Fibroblast of peridontal ligament (primary cell): ENCODE measurements around the gene ITGA8.
"Not testable (repeated sequence)": the region's sequence is repeated elsewhere in the genome, so short reads cannot be mapped to it uniquely, and the experiment has no call there.

ENCODE experiments used
- DNase-seq: peaks from one replicate; pipeline ENCODE4 v3.0.0-alpha.2; 2010; ENCODE audit errors: extremely low read depth

The ITGA8 gene

DNA sequence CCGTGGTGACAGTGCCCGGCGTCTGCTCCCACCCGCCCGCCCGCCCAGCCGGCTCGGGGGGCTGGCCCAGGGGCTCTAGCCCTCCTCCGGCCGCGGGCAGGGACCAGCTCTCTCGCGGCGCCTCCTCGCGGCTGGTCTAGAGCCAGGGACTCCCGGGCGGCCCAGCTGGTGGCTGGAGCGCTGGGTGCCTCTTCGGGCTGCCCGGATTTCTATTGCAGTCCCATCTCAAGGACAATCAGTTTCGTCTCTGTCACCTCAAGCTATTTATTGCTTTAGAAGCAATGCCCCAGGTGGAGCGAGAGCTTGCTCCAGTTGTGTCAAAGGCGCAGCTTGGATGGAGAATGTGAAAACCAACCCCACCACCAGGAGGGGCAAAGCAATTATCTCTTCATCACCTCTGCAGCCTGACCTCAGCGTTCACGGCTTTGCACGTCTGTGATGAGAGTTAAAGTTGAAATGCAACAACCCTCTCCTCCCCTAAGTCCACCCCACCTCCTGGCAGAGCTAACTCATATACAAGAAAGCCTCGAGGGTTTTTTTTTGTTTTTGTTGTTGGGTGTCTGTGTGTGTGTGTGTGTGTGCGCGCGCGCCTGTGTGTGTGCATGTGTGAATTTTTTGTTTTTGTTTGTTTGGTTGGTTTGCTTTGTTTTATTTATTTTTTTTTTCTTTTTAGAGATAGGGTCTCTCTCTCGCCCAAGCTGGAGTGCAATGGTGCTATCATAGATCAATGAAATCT lies at the start of gene ITGA8:
ITGA8 (minus strand) TSS at position 24 of the 736 bp plus-strand sequence. CDS start 151 bp downstream, outside the sequence.
- DNase-seq: peak; percentile 56

DNA sequence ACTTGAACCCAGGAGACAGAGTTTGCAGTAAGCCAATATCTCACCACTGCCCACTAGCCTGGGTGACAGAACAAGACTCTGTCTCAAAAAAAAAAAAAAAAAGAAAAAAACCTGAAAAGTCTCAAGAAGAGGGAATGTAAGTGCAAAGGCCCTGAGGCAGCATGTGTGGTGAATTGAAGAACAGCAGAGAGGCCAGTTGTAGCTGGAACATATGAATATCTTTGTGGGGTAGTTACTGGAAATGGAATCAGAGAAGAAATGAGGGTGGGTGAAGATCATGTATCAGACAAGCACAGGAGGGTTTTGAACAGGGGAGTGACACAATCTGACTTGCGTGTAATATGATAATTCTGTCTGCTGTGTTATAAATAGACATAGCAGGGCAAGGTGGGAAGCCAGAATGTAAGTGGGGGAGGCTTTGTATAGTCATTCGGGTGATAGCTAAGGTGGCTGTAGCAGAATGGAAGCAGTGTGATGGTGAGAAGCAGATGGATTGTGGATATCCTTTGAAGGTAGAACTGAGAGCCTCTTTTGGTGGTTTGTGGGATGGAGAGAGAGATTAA lies 45.3 kb upstream of the ITGA8 start:
- DNase-seq: no peak

DNA sequence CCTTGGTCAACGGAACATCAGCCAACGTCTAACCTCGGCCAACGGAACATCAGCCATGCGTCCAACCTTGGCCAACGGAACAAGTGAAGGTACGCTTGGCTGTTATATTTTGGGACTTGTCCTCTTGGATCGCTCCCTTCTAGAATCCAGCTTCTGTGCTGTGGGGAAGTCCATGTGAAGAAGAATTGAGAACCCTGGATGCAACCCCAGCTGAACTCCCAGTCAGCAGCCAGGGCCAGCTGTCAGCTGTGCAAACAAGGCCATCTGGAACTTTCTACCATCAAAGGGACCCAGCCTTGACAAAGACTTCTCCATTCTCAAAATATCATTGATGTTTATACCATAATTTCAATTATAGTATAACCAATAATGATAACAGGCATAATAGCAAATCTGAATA lies 43.3 kb upstream of the ITGA8 start:
- DNase-seq: no peak

DNA sequence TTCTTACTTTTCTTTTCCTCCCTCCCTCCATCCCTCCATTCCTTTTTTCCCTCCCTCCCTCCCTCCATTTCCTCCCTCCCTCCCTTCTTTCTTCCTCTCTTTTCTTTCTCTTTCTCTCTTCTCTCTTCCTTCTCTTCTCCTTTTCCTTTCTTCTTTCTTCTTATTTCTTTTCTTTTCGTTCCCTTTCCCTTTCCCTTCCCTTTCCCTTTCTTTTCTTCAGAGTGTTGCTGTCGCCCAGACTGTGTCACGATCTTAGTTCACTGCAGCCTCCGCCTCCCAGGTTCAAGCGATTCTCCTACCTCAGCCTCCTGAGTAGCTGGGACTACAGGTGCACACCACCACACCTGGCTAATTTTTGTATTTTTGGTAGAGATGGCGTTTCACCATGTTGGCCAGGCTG lies 42.5 kb upstream of the ITGA8 start:
- not testable (repeated sequence) for DNase-seq

DNA sequence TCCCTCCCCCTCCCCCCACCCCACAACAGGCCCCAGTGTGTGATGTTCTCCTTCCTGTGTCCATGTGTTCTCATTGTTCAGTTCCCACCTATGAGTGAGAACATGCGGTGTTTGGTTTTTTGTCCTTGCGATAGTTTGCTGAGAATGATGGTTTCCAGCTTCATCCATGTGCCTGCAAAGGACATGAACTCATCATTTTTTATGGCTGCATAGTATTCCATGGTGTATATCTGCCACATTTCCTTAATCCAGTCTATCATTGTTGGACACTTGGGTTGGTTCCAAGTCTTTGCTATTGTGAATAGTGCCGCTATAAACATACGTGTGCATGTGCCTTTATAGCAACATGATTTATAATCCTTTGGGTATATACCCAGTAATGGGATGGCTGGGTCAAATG lies 41.5 kb upstream of the ITGA8 start:
- DNase-seq: not testable (repeated sequence)

DNA sequence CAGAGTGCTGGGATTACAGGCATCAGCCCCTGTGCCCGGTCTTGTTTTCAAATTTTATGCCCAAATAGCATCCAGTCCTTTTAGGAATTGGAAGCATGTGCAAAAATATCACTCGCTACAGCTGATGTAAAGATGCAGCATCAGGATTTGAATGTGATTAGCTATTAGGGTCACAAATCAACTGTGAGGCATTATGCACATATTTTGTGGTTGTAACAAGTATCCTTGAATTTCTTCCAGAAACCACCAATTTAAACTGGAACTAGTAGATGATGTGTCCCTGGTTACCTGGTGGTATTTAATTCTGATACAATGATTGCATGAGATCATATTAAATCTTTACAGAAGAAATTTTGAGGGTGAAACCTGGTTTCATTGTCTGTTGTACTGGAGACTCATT lies 41.0 kb upstream of the ITGA8 start:
- DNase-seq: no peak

DNA sequence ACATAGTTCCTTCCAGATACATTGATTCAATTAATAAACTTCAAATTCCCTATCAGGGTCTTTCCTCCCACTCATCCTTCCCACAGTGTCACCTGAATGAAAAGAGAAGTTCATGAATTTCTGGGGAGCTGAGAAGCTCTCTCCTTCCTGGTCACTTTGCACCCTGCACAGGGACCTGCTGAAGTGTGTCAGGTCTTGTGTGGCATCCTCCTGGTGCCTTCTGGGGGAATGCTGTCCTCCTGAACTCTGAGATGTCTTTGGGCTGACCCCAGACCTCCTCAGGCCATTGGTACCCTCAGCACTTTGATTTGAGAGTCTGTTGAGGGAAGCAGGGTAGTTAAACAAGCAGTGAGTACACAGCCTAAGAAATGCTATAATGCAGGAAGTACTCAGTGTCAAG lies 39.5 kb upstream of the ITGA8 start:
- no peak for DNase-seq

DNA sequence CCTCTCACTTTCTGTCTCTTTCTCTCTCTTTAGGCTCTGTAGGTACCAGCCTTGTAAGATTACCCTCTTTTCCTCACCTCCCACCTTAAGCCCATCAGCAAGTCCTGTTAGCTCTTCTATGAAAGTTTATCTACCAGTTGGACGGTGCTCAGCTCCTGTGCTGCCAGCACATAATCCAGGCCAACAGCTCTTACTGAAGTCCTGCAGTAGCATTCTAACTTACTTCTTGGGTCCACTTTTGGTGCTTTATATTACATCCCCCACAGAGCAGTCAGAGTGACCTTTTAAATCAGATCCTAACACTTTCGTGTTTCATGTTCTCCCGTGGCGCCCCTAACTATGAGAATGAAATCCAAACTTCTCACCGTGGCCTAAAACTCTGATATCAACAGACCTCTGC lies 38.9 kb upstream of the ITGA8 start:
- DNase-seq: no peak

DNA sequence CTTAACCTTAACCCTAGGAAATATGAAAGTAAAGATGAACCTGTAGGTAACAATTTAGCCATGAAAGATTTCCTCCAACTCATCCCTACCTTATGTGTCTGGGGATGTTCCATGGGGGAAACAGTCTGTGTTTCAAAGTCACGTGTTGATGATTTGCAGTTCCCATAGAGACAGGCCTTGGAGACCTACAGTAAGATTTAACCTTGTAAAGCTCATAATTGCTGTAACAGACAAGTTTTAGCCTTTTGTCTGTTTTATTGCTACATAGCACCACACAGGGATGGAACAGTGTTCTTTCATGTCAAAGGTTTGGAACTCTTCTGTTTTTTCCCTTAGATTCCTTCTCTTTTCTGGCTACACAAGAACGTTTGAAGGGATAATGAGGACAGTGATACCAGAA lies 35.2 kb upstream of the ITGA8 start:
- no peak for DNase-seq

DNA sequence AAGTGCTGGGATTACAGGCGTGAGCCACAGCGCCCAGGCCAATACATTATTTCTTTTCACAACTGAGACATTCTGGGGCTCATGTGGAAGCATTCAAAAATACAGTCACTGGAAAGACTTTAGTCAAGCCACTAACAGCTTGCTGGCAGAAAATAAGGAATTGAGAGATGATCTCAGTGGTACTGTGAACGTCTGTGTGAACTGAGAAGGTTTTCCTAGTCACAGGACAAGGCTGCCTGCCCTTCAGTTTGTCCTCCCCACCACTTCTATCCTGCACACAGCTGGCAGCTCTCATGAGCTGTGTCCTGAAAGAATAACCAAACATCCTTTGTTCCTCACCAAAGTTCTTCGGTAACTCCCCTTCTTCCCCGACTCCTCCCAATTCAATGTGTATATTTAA lies 31.3 kb upstream of the ITGA8 start:
- peak; percentile 14 for DNase-seq

DNA sequence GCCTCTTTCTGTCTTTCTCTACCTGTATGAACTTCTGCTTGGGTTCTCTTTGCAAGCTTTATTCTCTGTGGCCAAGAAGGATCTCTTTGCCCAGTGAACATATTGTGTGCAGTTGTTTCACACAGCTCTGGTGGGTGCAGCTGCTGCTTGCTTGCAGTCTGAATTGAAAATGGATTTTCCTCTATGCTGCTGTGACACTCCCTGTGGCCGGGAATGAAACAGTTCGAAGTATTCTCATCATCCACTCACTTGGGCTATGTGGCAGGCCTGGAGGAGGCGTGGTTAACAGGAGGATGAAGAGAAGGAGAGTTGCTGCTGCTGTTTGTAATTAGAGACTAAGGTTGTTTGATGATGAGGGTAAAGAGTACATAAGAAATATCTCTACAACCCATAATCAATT lies 28.4 kb upstream of the ITGA8 start:
- peak; percentile 26 for DNase-seq

DNA sequence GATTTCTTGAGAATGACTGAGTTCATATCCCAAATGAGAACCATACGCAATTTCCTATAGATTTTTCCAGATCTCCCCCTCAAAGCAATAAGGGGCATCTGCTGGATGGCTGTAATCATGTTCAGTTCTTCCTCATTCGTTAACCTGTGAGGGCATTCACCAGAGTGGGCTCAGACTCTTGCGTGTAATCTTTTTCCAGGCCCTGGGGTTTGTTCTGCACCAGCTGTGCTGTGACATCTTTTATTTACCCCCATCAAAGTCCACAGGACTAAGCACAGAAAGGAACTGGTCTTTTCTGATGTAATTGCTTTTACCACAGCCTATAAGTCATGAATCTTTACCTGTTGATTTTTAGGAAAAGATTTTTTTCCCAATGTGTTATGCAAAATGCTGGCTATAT lies 27.9 kb upstream of the ITGA8 start:
- no peak for DNase-seq

DNA sequence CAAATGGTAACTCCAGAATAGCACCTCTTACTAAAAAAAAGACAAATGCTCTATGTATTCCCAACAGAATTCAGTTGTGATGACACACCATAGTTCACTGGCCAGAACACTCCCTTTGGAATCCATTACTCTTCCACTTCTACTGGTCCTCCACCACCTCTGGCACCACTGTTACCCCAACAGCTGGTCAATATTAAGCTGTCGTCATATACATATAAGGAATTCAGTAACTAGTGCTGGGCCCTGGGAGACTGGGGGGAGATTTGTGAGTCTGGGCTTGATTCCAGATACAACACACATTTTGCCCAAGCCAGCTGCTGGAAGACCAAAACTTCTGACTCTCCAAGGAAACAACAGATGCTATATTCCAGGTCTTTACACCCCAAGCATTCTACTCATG lies 26.0 kb upstream of the ITGA8 start:
- peak; percentile 93 for DNase-seq

DNA sequence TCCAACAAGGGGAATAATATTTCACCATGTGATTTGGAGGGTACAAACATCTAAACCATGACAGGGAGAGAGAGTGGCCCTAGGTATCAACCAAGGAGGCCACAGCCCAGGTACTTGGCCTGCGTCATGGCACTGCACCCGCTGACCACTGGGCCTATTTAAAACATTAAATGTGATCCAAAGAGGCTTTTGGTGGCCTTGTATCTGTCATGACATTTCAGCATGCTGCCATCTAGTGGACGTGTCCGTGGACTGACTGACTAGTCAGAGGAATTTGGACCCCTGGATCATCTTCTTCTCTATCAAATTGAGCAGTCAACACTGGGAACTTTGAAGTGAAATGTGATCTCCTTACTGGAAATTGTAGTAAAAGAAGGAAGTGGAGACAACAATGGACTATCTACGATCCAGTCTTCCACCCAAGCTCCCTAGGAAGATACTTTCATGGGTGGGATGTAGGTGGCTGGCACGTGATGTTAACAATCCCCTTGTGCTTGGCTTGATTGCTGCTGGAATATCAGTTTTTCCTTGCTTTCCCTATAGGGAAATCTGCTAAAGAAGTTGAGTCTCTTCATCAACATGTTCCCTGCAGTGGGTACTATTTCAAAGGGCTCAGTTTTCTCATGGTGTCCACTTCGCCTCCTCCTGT lies 24.6 kb upstream of the ITGA8 start:
- peak; percentile 58 for DNase-seq

DNA sequence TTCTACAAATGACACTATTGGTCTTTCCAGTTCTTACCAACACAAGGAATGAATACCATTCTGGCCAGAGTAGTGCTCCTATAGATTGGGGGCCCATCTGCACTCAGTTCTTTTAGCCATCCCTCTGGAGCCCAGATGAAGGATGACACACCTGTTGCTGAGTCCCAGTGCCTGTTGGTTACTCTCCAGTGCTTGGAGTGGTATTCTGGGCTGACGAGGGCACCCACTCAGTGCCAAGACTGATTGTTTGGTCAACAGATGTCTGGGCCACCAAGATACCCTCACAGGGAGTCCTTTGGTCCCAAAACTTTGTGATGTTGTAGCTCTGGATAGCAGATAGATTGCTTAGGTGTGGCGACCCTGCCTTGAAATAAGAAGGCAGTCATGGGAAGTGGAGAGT lies 23.7 kb upstream of the ITGA8 start:
- no peak for DNase-seq

DNA sequence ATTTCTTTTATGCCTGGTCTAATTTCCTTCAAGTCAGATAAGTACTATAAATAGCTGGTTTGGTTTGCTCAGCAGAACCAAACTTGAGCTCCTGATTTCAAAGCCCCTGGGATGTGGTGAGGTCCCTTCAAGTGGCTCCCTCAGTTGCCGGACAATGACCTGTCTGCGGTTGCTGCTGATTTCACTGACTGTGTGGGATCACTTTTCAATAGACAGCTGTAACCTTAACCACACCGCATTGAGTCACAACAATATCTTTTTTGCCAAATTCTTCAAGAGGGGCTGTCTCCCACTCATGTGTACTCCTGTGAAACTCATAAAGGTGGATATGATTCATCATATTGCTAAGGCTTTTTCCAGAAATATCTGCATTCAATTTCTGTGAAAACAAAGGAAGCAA lies 23.1 kb upstream of the ITGA8 start:
- no peak for DNase-seq

DNA sequence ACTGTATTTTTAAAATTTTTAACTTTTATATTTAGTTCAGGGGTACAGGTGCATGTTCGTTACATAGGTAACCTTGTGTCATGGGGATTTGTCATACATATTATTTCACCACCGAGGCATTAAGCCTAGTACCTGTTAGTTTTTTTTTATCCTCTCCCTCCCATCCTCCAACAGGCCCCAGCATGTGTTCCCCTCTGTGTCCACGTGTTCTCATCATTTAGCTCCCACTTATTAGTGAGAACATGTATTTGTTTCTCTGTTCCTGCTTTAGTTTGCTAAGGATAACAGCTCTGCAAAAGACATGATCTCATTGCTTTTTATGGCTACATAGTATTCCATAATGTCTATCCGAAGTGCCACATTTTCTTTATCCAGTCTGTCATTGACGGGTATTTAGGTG lies 22.4 kb upstream of the ITGA8 start:
- DNase-seq: no peak

DNA sequence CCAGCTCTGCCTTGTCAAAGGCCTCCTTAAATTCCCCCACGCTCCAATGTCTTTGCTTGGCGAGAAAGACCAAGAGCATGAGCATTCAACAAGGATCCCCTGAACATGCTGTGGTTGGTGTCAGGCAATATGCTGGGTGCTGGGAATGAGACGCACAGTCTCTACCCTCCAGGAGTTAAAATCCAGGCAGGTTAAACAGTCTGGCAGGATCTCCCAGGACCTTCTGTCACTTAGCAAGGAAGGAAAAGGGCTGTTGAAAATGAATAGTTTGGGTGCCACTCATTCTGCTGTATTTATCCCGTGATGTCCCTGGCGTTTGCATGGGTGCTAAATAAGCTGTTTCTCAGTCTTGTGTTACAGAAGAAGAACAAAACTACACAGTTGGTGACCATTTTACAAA lies 21.9 kb upstream of the ITGA8 start:
- DNase-seq: no peak

DNA sequence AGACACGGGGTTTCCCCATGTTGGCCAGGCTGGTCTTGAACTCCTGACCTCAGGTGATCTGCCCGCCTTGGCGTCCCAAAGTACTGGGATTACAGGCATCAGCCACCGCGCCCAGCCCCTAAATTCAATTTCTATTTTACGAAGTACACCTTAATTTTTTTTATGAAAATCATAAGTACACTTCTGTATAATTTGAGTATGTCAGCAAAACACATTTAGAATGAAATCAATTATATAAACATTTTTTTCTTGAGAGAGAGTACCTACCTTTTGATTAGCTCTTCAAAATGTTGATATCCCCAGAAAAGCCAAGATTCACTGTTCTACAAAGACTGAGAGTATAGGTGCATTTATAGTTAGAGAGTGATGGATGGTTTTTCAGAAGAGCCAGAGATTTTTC lies 20.5 kb upstream of the ITGA8 start:
- no peak for DNase-seq

DNA sequence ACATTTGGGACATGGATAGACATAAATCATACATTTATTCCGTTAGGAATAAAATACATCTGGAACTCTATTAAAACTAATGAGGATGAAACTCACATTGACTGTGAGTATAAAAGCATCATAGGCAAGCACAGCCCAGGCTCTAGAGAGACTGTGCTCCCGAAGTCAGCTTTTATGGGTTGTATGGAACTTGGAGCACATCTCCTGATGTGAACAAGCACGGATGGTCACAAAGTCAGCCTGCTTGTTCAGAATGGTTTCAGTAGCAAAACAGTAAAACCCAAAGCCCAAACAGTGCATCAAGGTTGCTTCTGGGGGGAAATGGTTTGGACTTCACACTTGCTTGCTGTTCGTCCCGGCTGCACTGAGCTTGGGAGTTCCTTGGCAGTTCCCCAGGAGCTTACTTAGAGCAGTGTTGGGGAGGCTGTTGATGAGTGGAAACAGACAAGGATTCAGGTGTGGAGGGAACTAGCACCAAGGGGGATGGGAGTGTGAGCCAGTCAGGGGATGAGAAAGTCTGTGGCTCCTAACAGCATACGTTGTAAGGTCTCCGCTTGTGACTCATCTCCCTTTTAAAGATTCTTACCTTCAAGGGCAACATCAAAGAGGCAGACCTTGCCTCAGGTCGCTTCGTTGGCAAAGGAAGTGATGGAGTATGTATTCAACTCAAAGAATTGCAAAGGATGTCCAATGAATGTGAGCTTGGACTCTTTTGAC lies 19.7 kb upstream of the ITGA8 start:
- no peak for DNase-seq

DNA sequence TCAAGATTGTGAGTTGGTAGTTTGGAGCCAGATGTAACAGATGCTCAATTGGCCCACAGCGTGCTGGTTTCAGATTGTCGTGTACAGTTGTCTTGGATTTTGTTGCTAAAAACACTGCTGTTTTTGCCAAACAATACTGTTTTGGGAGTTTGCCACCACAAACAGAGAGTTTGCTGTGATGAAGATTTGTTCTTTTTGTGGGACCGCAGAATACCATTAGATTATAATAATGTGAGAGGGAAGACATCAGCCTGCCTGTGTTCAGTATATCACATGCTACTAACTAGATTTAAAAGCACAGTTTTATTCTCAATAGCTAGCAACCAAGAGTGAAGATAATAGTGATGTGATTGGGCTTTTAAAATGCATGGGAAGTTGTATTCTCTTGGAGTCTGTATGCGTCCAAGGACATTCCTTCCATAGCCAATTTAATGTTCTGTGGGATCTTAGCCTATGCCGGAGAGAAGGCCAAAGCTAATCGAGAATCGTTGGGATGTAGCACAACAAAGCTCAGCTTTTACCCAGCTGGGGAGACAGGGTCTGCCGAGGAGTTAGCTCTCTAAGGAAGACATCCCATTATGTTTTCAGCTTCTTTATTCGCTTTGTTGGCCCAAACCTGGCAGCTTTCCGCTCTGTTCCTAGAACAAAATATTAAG lies 18.7 kb upstream of the ITGA8 start:
- DNase-seq: peak; percentile 93

DNA sequence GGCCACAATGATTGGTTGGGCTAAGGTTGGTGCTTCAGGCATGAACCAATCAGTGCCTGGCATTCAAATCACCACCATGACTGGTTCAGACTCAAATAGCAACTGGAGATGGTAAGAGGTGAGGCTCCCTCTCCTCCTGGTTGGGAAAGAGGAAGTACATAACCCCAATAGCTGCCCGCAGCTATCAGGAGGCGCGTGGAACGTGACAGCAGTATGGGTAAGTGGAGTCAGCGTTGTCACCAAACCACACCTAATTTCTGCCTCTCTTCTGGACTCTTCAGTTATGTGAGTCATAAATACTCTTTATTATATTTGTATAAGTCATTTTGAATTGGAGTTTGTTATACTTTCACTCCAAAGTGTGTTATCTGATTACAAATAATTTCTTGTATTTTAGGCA lies 17.9 kb upstream of the ITGA8 start:
- no peak for DNase-seq
